K562 (cell line): Measurements from ENCODE around the gene KAZN. TPM values are rescaled to one million over a fixed set of nuclear protein-coding genes. Genes with fewer than 3 reads are reported as not detected.

Experiments used
- ARID4B ChIP-seq: sonication (generic); formaldehyde crosslinking; IDR thresholded peaks from 2 replicates; pipeline ENCODE4 v1.8.0; 2022; ENCODE audit warnings: mild to moderate bottlenecking, missing genetic modification reagents
- CBX1 ChIP-seq: sonication (generic); IDR thresholded peaks from 2 replicates; pipeline ENCODE4 v1.6.1; 2016; ENCODE audit warnings: antibody characterized with exemption, low read depth, mild to moderate bottlenecking
- CBX5 ChIP-seq: IDR thresholded peaks from 2 replicates; pipeline ENCODE4 v1.6.1; 2014; ENCODE audit warnings: low read depth, borderline replicate concordance
- E2F1 ChIP-seq: sonication (generic); formaldehyde crosslinking; IDR thresholded peaks from 2 replicates; pipeline ENCODE4 v1.8.1; 2023; ENCODE audit warnings: mild to moderate bottlenecking, missing genetic modification reagents, moderate library complexity
- FOXA1 ChIP-seq: fragments of 450-650 bp; IDR thresholded peaks from 2 replicates; pipeline ENCODE4 v1.6.1; 2016; ENCODE audit warnings: mild to moderate bottlenecking, borderline replicate concordance
- HEY1 ChIP-seq: fragments of 250-450 bp; sonication (Bioruptor Pico); IDR thresholded peaks from 2 replicates; pipeline ENCODE4 v1.5.0; 2020; ENCODE audit warnings: mild to moderate bottlenecking, moderate library complexity, borderline replicate concordance
- HMGN3 ChIP-seq: IDR thresholded peaks from 2 replicates; pipeline ENCODE4 v1.6.1; 2011; ENCODE audit warnings: borderline replicate concordance, low read depth, mild to moderate bottlenecking, mixed read lengths, low read length; ENCODE audit not compliant: insufficient read length; ENCODE audit errors: extremely low read depth
- SAFB ChIP-seq: fragments of 200-400 bp; formaldehyde crosslinking; IDR thresholded peaks from 2 replicates; pipeline ENCODE4 v1.6.1; 2017; ENCODE audit warnings: low read depth, low read length, borderline replicate concordance
- SMARCE1 ChIP-seq: fragments of 450-650 bp; IDR thresholded peaks from 2 replicates; pipeline ENCODE4 v1.7.1; 2016; ENCODE audit warnings: mild to moderate bottlenecking
- TEAD4 ChIP-seq, 2 experiments: sonication (generic) in 1 of 2; formaldehyde crosslinking in 1 of 2; IDR thresholded peaks; 2 replicates each; pipeline versions ENCODE4 v1.6.1 to v1.8.0; 2012 to 2022; ENCODE audit warnings: borderline replicate concordance in 1 of 2, inconsistent platforms in 1 of 2, low read length in 1 of 2, mild to moderate bottlenecking in 1 of 2, missing genetic modification reagents in 1 of 2
- VEZF1 ChIP-seq: fragments of 200-800 bp; sonication (Bioruptor generic); IDR thresholded peaks from 2 replicates; pipeline ENCODE4 v1.6.1; 2017; ENCODE audit warnings: missing genetic modification characterization, missing compliant biosample characterization
- ZNF165 ChIP-seq: fragments of 250-450 bp; sonication (Bioruptor Pico); IDR thresholded peaks from 2 replicates; pipeline ENCODE4 v1.4.0; 2020; ENCODE audit warnings: borderline replicate concordance
- ZNF3 ChIP-seq: fragments of 250-450 bp; sonication (Bioruptor Pico); IDR thresholded peaks from 2 replicates; pipeline ENCODE4 v1.5.0; 2021; ENCODE audit warnings: mild to moderate bottlenecking, moderate library complexity
- polyA plus RNA-seq, 8 experiments: library from polyadenylated mRNA; depleted of rRNA in 4 of 8; stranded (reverse) in 5 of 8; unstranded in 3 of 8; fragments of >200 nt; fragmentation: Nextera tagmentation in 2 of 8; fragmentation: Illumina TruSeq in 1 of 8; extraction: Ambion mirVana in 2 of 8; extraction: Trizol in 1 of 8; gene quantifications; 2 replicates each; pipeline versions ENCODE4 v1.2.1 to v1.2.3, GENCODE V29; 2011 to 2014; ENCODE audit warnings: inconsistent platforms in 1 of 8, missing spikeins in 1 of 8
- total RNA-seq, 7 experiments: library from RNA; depleted of rRNA in 6 of 7; stranded (reverse); fragments of >200 nt in 6 of 7; fragmentation: Illumina TruSeq in 2 of 7; extraction: Trizol in 2 of 7; gene quantifications; 2 replicates each; pipeline versions ENCODE4 v1.2.1 to v1.2.3, GENCODE V29; 2011 to 2021; ENCODE audit warnings: low replicate concordance in 1 of 7
- TF ChIP-seq, protein P1 (sequence below): fragments of 250-450 bp; sonication (Bioruptor Pico); IDR thresholded peaks from 2 replicates; pipeline ENCODE4 v1.9.0; 2021; ENCODE audit warnings: mild to moderate bottlenecking
- TF ChIP-seq, protein P2 (sequence below): fragments of 250-450 bp; sonication (Bioruptor Pico); IDR thresholded peaks from 2 replicates; pipeline ENCODE4 v1.4.0; 2020; ENCODE audit warnings: mild to moderate bottlenecking, moderate library complexity, borderline replicate concordance

KAZN gene
- total and polyA plus RNA-seq, 9 of the 15 experiments (the other 6 are each of a cell fraction or from before 2014, with no cell fraction given) = 2.1 to 21.6 (median 5.4) TPM

GRCh38 chr1:14777516-14778506, 179.3 kb downstream of the KAZN start (continued):
- TF ChIP-seq HMGN3 = no peak
- no peak for TF ChIP-seq ZNF3 (CRISPR knock-in tag)
- no peak; the same call in 1 of the 2 replicates for TF ChIP-seq SMARCE1
- no peak for TF ChIP-seq ARID4B (CRISPR knock-in tag)
- peak; percentile 19; the same call in 1 of the 2 replicates for TF ChIP-seq E2F1 (CRISPR knock-in tag)
- no peak for TF ChIP-seq SAFB
- TF ChIP-seq, protein P1, sequence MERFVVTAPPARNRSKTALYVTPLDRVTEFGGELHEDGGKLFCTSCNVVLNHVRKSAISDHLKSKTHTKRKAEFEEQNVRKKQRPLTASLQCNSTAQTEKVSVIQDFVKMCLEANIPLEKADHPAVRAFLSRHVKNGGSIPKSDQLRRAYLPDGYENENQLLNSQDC (CRISPR knock-in tag) = peak; percentile 46; the same call in 1 of the 2 replicates
- TF ChIP-seq HEY1 (CRISPR knock-in tag) = 0 out of 2 replicates have a peak, but pooled peaks have one; percentile 27
- TF ChIP-seq VEZF1 = peak; percentile 73
- no peak for TF ChIP-seq ZNF165 (CRISPR knock-in tag)
- no peak for TF ChIP-seq TEAD4 (IDR thresholded peaks at IDR 0.05; ENCODE audit: low read length)
- no peak for TF ChIP-seq TEAD4 (CRISPR knock-in tag; IDR thresholded peaks at IDR 0.05; ENCODE audit: borderline replicate concordance)
- no peak for TF ChIP-seq CBX1
- TF ChIP-seq FOXA1 = no peak
- TF ChIP-seq CBX5 = no peak
- TF ChIP-seq, protein P2, sequence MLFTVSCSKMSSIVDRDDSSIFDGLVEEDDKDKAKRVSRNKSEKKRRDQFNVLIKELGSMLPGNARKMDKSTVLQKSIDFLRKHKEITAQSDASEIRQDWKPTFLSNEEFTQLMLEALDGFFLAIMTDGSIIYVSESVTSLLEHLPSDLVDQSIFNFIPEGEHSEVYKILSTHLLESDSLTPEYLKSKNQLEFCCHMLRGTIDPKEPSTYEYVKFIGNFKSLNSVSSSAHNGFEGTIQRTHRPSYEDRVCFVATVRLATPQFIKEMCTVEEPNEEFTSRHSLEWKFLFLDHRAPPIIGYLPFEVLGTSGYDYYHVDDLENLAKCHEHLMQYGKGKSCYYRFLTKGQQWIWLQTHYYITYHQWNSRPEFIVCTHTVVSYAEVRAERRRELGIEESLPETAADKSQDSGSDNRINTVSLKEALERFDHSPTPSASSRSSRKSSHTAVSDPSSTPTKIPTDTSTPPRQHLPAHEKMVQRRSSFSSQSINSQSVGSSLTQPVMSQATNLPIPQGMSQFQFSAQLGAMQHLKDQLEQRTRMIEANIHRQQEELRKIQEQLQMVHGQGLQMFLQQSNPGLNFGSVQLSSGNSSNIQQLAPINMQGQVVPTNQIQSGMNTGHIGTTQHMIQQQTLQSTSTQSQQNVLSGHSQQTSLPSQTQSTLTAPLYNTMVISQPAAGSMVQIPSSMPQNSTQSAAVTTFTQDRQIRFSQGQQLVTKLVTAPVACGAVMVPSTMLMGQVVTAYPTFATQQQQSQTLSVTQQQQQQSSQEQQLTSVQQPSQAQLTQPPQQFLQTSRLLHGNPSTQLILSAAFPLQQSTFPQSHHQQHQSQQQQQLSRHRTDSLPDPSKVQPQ (CRISPR knock-in tag) = no peak; the same call in 1 of the 2 replicates
